Measurements from ENCODE around the gene P3H4.
"Not testable (repeated sequence)": the region's sequence is repeated elsewhere in the genome, so short reads cannot be mapped to it uniquely, and the experiment has no call there.

P3H4 gene

GRCh38 chr17:41792845-41793783 lies 18.6 kb downstream of the P3H4 start:
- DNase-seq (ENCODE audit: low spot score): no peak

GRCh38 chr17:41787021-41787418 lies 24.7 kb downstream of the P3H4 start:
- DNase-seq (ENCODE audit: low spot score): no peak

DNA sequence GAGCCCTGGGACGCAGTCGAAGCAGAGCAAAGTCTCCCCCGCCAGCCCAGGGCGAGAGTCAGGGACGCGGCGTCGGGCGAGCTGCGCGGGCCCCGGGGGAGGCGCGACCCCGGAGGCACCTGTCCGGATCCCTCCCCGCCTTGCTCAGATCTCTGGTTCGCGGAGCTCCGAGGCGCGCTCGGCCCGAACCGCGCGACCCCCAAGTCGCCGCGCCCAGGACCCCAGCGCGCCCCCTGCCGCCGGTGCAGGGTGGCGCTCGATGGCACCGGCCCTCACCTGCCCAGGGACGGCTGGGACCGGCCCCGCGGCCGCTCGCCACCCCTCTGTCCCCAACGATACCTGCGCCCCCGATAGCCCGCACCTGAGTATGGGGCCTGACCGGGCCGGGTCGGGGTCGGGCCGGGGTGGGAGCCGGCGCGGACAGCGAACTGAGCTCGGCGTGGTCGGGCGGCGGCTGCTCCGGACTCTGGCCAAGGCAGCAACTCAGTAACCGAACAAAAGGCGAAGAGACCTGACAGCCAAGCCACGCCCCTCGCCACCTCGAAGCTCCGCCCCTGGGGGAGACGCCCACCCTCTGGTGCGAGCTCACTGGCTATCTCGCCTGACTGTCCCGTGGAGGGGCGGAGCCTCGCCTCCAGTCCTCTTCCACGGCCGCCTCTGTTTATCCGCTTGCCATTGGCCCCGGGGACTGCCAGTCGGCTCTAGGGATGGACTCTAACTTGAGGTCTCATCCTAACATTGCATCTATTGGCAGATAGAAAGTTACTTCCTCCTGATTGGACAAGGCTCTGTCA lies 25.3 kb downstream of the P3H4 start, which contains the start of gene JUP:
Gene JUP, minus strand, starts transcription at position 485 of the 794 bp plus-strand sequence. CDS start 14,857 bp downstream, outside the sequence.
- DNase-seq (ENCODE audit: low spot score): peak; percentile 99

DNA sequence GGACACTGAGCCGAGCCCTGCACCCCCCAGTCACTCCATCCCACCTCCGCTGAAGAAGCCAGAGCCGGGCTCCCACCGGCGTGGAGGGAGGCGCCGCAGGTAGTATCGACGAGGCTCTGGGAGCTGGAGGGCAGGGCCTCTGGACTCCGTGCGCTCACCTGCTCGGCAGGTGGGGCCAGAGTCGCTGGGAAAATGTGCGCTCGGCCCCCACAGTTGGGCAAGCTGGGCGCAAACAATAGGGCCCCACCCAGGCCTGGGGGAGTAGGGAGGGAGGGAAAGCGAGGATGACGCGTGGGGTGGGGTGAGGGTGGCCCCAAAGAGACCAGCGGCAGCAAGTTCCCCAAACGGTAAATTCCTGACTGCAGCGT lies 25.9 kb downstream of the P3H4 start:
- no peak for DNase-seq (ENCODE audit: low spot score)

DNA sequence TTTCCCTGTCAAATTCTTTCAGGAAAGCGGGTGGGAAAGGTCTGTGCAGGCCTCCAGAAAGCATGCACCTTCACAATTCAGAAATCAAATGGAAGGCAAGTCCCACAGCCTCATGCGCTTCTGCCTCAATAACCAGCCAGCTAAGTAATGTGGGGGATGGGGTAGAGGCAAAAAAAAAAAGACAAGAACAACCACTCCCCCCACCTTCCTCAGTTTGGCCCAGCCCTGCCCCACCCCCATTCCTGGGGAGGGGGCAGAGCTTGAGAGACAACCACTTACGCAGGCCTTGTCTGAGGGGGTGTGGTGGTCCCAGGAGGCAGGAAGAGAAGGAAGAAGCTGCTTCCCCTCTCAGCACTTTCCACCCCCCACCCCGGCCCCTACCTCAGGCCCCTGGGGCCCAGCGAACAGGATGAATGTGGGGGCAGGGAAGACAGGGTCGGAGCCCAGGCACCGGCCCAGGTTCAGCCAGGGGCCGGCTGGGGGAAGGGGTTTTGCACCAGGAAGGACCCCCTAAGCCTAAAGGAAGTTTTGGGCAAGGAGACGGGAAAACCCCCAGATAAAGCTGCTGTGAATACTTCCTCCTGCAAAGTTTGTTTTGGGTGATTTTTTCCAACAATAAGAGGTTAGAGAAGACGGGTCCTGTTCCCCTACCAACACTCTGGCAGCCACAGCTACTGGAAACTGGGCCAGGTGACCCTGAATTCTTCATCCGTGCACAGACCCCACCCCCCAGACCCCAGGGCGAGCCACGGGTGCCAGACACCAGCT lies 26.5 kb downstream of the P3H4 start:
- no peak for DNase-seq (ENCODE audit: low spot score)

DNA sequence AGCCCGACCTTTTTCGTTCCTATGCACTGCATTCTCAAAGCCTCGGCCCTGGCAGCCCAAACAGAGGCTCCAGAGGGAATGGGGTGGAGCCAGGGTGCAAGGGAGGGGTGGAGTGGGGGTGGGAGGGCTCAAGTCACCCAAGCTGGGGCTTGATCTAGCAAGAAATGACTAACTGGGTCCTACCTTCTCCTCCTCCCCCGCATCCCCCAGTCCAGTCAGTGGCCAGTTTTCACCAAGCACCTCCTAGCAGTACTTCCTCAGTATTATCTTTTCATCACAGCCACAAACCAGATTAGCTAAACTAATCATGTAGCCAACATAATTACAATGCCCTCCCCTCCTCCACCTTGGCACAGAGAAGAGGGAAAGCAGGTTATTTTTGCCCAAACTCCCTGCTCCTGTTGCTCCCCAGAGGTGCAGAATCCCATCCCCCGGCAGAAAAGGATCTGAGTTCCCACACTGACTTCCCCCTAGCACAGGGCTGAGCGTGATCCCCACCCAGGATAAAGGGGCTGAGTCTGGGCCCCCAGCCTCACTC lies 27.5 kb downstream of the P3H4 start:
- DNase-seq (ENCODE audit: low spot score): no peak

DNA sequence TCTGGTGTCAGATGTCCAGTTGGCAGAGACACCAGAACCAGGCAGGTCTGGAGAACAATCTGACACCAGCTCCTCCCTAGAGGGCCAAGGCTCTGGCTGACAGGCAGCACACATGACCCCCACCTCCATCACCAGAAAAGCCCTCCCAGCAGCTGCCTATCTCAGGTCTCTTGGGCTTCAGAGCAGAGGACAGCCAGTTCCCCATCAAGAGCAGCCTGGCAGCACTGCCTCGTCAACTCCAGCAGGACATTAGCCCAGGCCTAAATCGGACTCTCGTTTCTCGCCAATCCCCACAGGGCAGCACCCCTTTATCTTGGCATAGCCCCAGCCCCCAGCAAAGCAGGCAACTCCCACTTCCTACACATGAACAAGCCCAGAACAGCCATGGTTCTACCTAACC lies 29.6 kb downstream of the P3H4 start:
- no peak for DNase-seq (ENCODE audit: low spot score)

GRCh38 chr17:41781404-41782110 lies 30.2 kb downstream of the P3H4 start:
- DNase-seq (ENCODE audit: low spot score): no peak

DNA sequence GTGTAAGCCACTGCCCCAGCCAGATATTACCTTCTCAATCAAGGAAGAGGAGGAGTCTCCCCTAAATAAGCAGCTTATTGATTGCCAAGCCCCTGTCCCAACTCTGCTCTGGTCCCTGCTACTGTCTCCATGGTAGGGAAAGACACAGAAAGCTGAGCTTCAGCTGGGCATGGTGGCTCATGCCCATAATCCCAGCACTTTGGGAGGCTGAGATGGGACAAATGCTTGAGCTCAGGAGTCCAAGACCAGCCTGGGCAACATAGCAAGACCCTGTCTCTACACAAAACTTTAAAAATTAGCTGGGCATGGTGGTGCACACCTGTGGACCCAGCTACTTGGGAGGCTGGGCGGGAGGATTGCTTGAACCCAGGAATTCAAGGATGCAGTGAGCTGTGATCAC lies 31.8 kb downstream of the P3H4 start:
- no peak for DNase-seq (ENCODE audit: low spot score)

DNA sequence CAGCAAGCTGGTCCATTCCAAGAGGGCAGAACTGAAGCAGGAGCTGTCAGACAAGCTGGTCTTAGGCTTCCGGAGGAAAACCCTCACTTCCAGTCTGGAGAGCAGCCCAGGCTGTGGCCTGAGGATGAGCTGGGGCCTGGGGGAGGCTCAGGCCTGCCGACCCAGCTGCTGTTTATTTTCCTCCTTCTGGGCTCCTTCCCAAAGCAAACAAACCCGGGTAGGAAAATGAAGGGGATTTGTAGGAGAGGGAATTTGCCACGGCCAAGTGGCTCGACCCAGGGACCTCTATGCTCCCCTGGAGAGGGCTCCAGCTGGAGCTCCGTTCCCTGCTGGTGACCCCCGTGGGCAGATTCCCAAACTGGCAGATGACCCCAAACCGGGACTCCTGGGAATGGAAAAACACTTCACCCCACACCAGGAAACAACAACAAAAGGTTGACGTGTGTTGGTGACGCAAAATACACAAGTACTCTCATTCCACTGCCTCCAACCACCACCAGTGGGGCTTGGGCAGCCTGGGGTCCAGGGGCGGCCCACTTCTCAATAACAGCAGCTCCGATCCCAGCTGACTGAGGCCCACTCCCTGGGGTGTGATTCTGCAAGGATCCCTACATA lies 34.1 kb downstream of the P3H4 start:
- DNase-seq (ENCODE audit: low spot score): peak; percentile 88

- DNase-seq (ENCODE audit: low spot score): peak; percentile 27
These were observed 34.6 kb downstream of the P3H4 start for GRCh38 chr17:41777157-41777573.

GRCh38 chr17:41776262-41776900 lies 35.4 kb downstream of the P3H4 start:
- DNase-seq (ENCODE audit: low spot score): not testable (repeated sequence)

GRCh38 chr17:41775394-41776226 lies 36.1 kb downstream of the P3H4 start:
- no peak for DNase-seq (ENCODE audit: low spot score)

DNA sequence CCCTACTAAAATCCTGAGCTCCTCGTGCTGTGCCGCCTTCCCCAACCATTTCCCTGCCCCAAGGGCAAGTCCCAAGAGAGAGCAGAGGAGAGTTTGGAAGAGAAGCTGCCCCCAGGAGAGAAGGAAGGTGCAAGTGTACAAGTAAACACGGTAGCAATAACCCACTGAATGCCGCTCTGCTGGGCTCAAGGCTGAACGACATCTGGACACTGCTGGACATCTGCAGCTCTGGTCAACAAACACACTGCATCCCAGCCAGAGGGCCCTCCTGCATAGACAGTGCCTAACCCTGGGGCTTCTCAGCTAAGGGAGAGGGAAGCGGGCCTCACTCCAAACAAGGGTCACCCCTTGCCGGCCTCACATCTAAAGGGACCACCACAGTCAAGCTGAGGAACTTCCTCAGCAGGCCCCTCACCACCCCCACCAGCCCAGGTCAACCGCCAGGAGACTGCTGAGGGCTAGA lies 38.0 kb downstream of the P3H4 start:
- no peak for DNase-seq (ENCODE audit: low spot score)

DNA sequence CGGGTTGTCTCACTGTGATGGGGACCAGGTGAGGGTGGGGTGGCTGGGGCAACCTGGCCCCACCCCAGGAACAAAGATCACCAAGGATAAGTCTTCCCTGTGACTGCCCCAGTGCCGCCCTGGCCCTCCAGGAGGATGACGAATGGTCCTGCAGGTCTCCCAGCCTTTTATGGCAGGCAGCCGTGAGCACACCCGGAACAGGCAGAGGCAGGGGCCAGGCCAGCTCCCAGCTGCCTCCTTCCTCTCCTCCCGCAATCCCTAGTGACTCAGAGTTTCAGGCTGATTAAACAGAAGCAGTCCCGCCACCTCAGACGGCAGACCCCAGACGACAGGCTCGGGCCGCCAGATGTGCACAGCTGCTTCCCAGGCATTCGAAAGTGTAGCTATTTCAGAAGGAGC lies 38.6 kb downstream of the P3H4 start:
- DNase-seq (ENCODE audit: low spot score): peak; percentile 86

DNA sequence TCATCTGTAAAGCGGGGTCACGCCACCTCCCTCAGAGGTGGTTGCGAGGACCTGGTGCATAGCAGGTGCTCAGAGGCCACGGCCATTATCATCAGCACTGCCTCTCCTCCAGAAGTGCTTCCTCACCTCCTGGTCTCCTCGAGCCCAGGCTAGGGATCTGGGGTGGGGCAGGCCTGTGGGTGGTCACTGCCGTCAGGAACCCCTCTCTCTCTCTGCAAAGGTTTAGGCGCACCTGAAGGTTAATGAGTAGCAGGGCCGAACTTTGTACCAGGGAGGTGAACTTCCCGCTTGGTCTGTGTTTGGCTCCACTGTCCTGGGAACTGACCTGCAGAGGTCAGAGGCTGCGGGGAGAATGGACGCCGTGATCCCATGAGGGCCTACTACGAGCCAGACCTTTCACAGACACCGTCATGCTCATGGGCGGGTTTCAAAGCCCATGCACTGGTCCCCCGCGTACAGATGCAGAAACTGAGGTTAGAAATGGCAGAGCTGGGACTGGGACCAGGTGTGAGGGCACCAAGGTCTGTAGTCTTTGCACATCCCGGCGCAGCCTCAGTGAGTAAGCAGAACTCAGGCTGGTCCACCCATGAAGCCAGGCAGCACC lies 39.1 kb downstream of the P3H4 start:
- no peak for DNase-seq (ENCODE audit: low spot score)

GRCh38 chr17:41772218-41772585 lies 39.5 kb downstream of the P3H4 start:
- no peak for DNase-seq (ENCODE audit: low spot score)

- DNase-seq (ENCODE audit: low spot score): no peak
These were observed 40.2 kb downstream of the P3H4 start for GRCh38 chr17:41771389-41772206.

Measured in AG08395 (cell line).